ENCODE data around the gene RIMBP2.

Gene RIMBP2

GRCh38 chr12:130537051-130537450 lies 179.0 kb downstream of the RIMBP2 start:
- FAIRE-seq (no peak), DNase-seq (ENCODE audit: insufficient read length) (no peak)
- TF ChIP-seq POLR2A (IDR thresholded peaks at IDR 0.05; ENCODE audit: low read depth, low read length) (no peak), POLR2AphosphoS5 (IDR thresholded peaks at IDR 0.05; ENCODE audit: low read depth, low read length) (no peak)

- FAIRE-seq (no peak), DNase-seq (ENCODE audit: insufficient read length) (no peak)
- TF ChIP-seq POLR2AphosphoS5 (IDR thresholded peaks at IDR 0.05; ENCODE audit: low read depth, low read length) = no peak
- TF ChIP-seq POLR2A (IDR thresholded peaks at IDR 0.05; ENCODE audit: low read depth, low read length) = no peak
- no peak for TF ChIP-seq TAF1 (IDR thresholded peaks at IDR 0.05; ENCODE audit: borderline replicate concordance, low read depth, low read length)
Measured at GRCh38 chr12:130530429-130530828, 185.7 kb downstream of the RIMBP2 start.

- TF ChIP-seq TAF1 (IDR thresholded peaks at IDR 0.05; ENCODE audit: borderline replicate concordance, low read depth, low read length) = no peak
- no peak for TF ChIP-seq POLR2A (IDR thresholded peaks at IDR 0.05; ENCODE audit: low read depth, low read length)
- no peak for TF ChIP-seq POLR2AphosphoS5 (IDR thresholded peaks at IDR 0.05; ENCODE audit: low read depth, low read length)
- DNase-seq (ENCODE audit: insufficient read length) (no peak), FAIRE-seq (no peak)
Measured at GRCh38 chr12:130529781-130530180, 186.3 kb downstream of the RIMBP2 start.

GRCh38 chr12:130527239-130527638 lies 188.9 kb downstream of the RIMBP2 start:
- FAIRE-seq (no peak), DNase-seq (ENCODE audit: insufficient read length) (no peak)
- TF ChIP-seq POLR2AphosphoS5 (IDR thresholded peaks at IDR 0.05; ENCODE audit: low read depth, low read length) (no peak), POLR2A (IDR thresholded peaks at IDR 0.05; ENCODE audit: low read depth, low read length) (no peak), TAF1 (IDR thresholded peaks at IDR 0.05; ENCODE audit: borderline replicate concordance, low read depth, low read length) (no peak)

- TF ChIP-seq POLR2A (IDR thresholded peaks at IDR 0.05; ENCODE audit: low read depth, low read length) = no peak
- no peak for TF ChIP-seq TAF1 (IDR thresholded peaks at IDR 0.05; ENCODE audit: borderline replicate concordance, low read depth, low read length)
- no peak for TF ChIP-seq POLR2AphosphoS5 (IDR thresholded peaks at IDR 0.05; ENCODE audit: low read depth, low read length)
- FAIRE-seq = no peak
- no peak for DNase-seq (ENCODE audit: insufficient read length)
Measured at GRCh38 chr12:130526813-130527212, 189.3 kb downstream of the RIMBP2 start.

GRCh38 chr12:130525384-130526172 lies 190.5 kb downstream of the RIMBP2 start:
- no peak for DNase-seq (ENCODE audit: insufficient read length)
- no peak for FAIRE-seq
- TF ChIP-seq POLR2AphosphoS5 (IDR thresholded peaks at IDR 0.05; ENCODE audit: low read depth, low read length) (no peak), TAF1 (IDR thresholded peaks at IDR 0.05; ENCODE audit: borderline replicate concordance, low read depth, low read length) (no peak), POLR2A (IDR thresholded peaks at IDR 0.05; ENCODE audit: low read depth, low read length) (no peak)

- FAIRE-seq = no peak
- no peak for TF ChIP-seq TAF1 (IDR thresholded peaks at IDR 0.05; ENCODE audit: borderline replicate concordance, low read depth, low read length)
- no peak for TF ChIP-seq POLR2A (IDR thresholded peaks at IDR 0.05; ENCODE audit: low read depth, low read length)
- no peak for TF ChIP-seq POLR2AphosphoS5 (IDR thresholded peaks at IDR 0.05; ENCODE audit: low read depth, low read length)
- DNase-seq (ENCODE audit: insufficient read length) = no peak
Measured at GRCh38 chr12:130524759-130525158, 191.3 kb downstream of the RIMBP2 start.

- no peak for FAIRE-seq
Measured at GRCh38 chr12:130523863-130524614, 192.1 kb downstream of the RIMBP2 start.

GRCh38 chr12:130523208-130523607 lies 192.9 kb downstream of the RIMBP2 start:
- TF ChIP-seq POLR2A (IDR thresholded peaks at IDR 0.05; ENCODE audit: low read depth, low read length) = no peak
- TF ChIP-seq POLR2AphosphoS5 (IDR thresholded peaks at IDR 0.05; ENCODE audit: low read depth, low read length) = no peak
- no peak for TF ChIP-seq TAF1 (IDR thresholded peaks at IDR 0.05; ENCODE audit: borderline replicate concordance, low read depth, low read length)
- FAIRE-seq (no peak), DNase-seq (ENCODE audit: insufficient read length) (no peak)

More at GRCh38 chr12:130523863-130524614, 192.1 kb downstream of the RIMBP2 start:
- no peak for DNase-seq (ENCODE audit: insufficient read length)
- no peak for TF ChIP-seq POLR2A (IDR thresholded peaks at IDR 0.05; ENCODE audit: low read depth, low read length)
- TF ChIP-seq TAF1 (IDR thresholded peaks at IDR 0.05; ENCODE audit: borderline replicate concordance, low read depth, low read length) = no peak
- no peak for TF ChIP-seq POLR2AphosphoS5 (IDR thresholded peaks at IDR 0.05; ENCODE audit: low read depth, low read length)

GRCh38 chr12:130522244-130522834 lies 193.8 kb downstream of the RIMBP2 start:
- TF ChIP-seq POLR2A (IDR thresholded peaks at IDR 0.05; ENCODE audit: low read depth, low read length) (no peak), TAF1 (IDR thresholded peaks at IDR 0.05; ENCODE audit: borderline replicate concordance, low read depth, low read length) (no peak), POLR2AphosphoS5 (IDR thresholded peaks at IDR 0.05; ENCODE audit: low read depth, low read length) (no peak)
- FAIRE-seq (no peak), DNase-seq (ENCODE audit: insufficient read length) (no peak)

GRCh38 chr12:130521375-130522124 lies 194.5 kb downstream of the RIMBP2 start:
- FAIRE-seq (no peak), DNase-seq (ENCODE audit: insufficient read length) (no peak)
- TF ChIP-seq POLR2A (IDR thresholded peaks at IDR 0.05; ENCODE audit: low read depth, low read length) (no peak), TAF1 (IDR thresholded peaks at IDR 0.05; ENCODE audit: borderline replicate concordance, low read depth, low read length) (no peak), POLR2AphosphoS5 (IDR thresholded peaks at IDR 0.05; ENCODE audit: low read depth, low read length) (no peak)

Data from GM12892 (cell line).